HepG2 (cell line): ENCODE measurements around the gene ERRFI1. TPM values are rescaled to one million over a fixed set of nuclear protein-coding genes. Genes with fewer than 3 reads are reported as not detected.
A peak's percentile ranks its signal among the peaks of the same experiment; 100 is the strongest.

Source experiments
- CREB1 ChIP-seq, 2 experiments: fragments of 450-650 bp in 1 of 2; IDR thresholded peaks; 2 replicates each; pipeline ENCODE4 v1.6.1; 2016 to 2017; ENCODE audit warnings: control low read depth in 1 of 2, mild to moderate bottlenecking in 1 of 2, missing compliant biosample characterization in 1 of 2, missing genetic modification characterization in 1 of 2
- FOSL1 ChIP-seq: sonication (generic); formaldehyde crosslinking; IDR thresholded peaks from 2 replicates; pipeline ENCODE4 v1.9.0; 2021; ENCODE audit warnings: missing genetic modification reagents, borderline replicate concordance
- FOXO1 ChIP-seq: sonication (generic); formaldehyde crosslinking; IDR thresholded peaks from 2 replicates; pipeline ENCODE4 v1.4.0; 2020; ENCODE audit warnings: missing genetic modification reagents
- HNRNPH1 ChIP-seq: fragments of 200-400 bp; formaldehyde crosslinking; optimal IDR thresholded peaks from 2 replicates; pipeline ENCODE3; 2017; ENCODE audit warnings: mild to moderate bottlenecking, low read depth, low read length
- JDP2 ChIP-seq: sonication (generic); formaldehyde crosslinking; IDR thresholded peaks from 2 replicates; pipeline ENCODE4 v1.8.1; 2022; ENCODE audit warnings: missing genetic modification reagents, borderline replicate concordance
- JUND ChIP-seq: sonication (generic); formaldehyde crosslinking; IDR thresholded peaks from 2 replicates; pipeline ENCODE4 v1.8.0; 2022; ENCODE audit warnings: mild to moderate bottlenecking, missing genetic modification reagents
- MZF1 ChIP-seq: sonication (generic); formaldehyde crosslinking; IDR thresholded peaks from 2 replicates; pipeline ENCODE4 v1.8.1; 2023; ENCODE audit warnings: mild to moderate bottlenecking, missing genetic modification reagents, borderline replicate concordance
- POLR2AphosphoS5 ChIP-seq: IDR thresholded peaks from 2 replicates; pipeline ENCODE4 v1.6.1; 2012; ENCODE audit warnings: low read depth, low read length
- RARG ChIP-seq: sonication (generic); formaldehyde crosslinking; IDR thresholded peaks from 2 replicates; pipeline ENCODE4 v1.4.0; 2020; ENCODE audit warnings: low read depth, mild to moderate bottlenecking, missing genetic modification reagents
- ZNF713 ChIP-seq: sonication (generic); formaldehyde crosslinking; IDR thresholded peaks from 2 replicates; pipeline ENCODE4 v1.4.0; 2020; ENCODE audit warnings: mild to moderate bottlenecking, missing genetic modification reagents
- polyA plus RNA-seq, 8 experiments: library from polyadenylated mRNA; depleted of rRNA in 3 of 8; stranded (reverse) in 7 of 8; unstranded in 1 of 8; fragments of >200 nt; fragmentation: Illumina TruSeq in 4 of 8; extraction: Trizol in 4 of 8; gene quantifications; 2 replicates each; pipeline versions ENCODE4 v1.2.1 to v1.2.3, GENCODE V29; 2011 to 2016; ENCODE audit warnings: low read depth in 4 of 8, missing spikeins in 1 of 8, mixed read lengths in 1 of 8; ENCODE audit not compliant: insufficient read depth in 1 of 8
- total RNA-seq, 5 experiments: library from RNA; depleted of rRNA; stranded (reverse); fragments of >200 nt; fragmentation: Illumina TruSeq; extraction: Trizol; gene quantifications; 2 replicates each; pipeline ENCODE4 v1.2.3, GENCODE V29; 2016; ENCODE audit warnings: low read depth in 1 of 5
- TF ChIP-seq, protein P1 (sequence below): sonication (generic); formaldehyde crosslinking; IDR thresholded peaks from 2 replicates; pipeline ENCODE4 v1.4.0; 2020; ENCODE audit warnings: mild to moderate bottlenecking, low read depth, missing genetic modification reagents
- TF ChIP-seq, protein P2 (sequence below): sonication (generic); formaldehyde crosslinking; IDR thresholded peaks from 2 replicates; pipeline ENCODE4 v1.8.0; 2022; ENCODE audit warnings: mild to moderate bottlenecking, missing genetic modification reagents, borderline replicate concordance
- TF ChIP-seq, protein P3 (sequence below): sonication (generic); formaldehyde crosslinking; IDR thresholded peaks from 2 replicates; pipeline ENCODE4 v1.8.0; 2022; ENCODE audit warnings: mild to moderate bottlenecking, missing genetic modification reagents, moderate library complexity
- TF ChIP-seq, protein P4 (sequence below): sonication (generic); formaldehyde crosslinking; IDR thresholded peaks from 2 replicates; pipeline ENCODE4 v1.4.0; 2020; ENCODE audit warnings: mild to moderate bottlenecking, missing genetic modification reagents

Gene ERRFI1
- total and polyA plus RNA-seq, 2 of the 13 experiments (the other 11 are each of a cell fraction or from before 2014, with no cell fraction given) = 84.4 to 753 TPM

GRCh38 chr1:8026976-8027747, 1.1 kb upstream of the ERRFI1 start (continued):
- TF ChIP-seq ZNF713 (CRISPR knock-in tag) (no peak), JUND (CRISPR knock-in tag) (peak; percentile 70), FOXO1 (CRISPR knock-in tag) (peak; percentile 75), MZF1 (CRISPR knock-in tag) (no peak), FOSL1 (CRISPR knock-in tag) (peak; percentile 38; the same call in 1 of the 2 replicates), POLR2AphosphoS5 (peak; percentile 55), CREB1 (IDR thresholded peaks at IDR 0.05) (no peak), CREB1 (CRISPR knock-in tag; IDR thresholded peaks at IDR 0.05) (no peak; the same call in 1 of the 2 replicates), HNRNPH1 (peak; percentile 98), JDP2 (CRISPR knock-in tag) (no peak; the same call in 1 of the 2 replicates), RARG (CRISPR knock-in tag) (no peak)
- TF ChIP-seq, protein P1, sequence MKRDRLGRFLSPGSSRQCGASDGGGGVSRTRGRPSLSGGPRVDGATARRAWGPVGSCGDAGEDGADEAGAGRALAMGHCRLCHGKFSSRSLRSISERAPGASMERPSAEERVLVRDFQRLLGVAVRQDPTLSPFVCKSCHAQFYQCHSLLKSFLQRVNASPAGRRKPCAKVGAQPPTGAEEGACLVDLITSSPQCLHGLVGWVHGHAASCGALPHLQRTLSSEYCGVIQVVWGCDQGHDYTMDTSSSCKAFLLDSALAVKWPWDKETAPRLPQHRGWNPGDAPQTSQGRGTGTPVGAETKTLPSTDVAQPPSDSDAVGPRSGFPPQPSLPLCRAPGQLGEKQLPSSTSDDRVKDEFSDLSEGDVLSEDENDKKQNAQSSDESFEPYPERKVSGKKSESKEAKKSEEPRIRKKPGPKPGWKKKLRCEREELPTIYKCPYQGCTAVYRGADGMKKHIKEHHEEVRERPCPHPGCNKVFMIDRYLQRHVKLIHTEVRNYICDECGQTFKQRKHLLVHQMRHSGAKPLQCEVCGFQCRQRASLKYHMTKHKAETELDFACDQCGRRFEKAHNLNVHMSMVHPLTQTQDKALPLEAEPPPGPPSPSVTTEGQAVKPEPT (CRISPR knock-in tag) = no peak
- TF ChIP-seq, protein P2, sequence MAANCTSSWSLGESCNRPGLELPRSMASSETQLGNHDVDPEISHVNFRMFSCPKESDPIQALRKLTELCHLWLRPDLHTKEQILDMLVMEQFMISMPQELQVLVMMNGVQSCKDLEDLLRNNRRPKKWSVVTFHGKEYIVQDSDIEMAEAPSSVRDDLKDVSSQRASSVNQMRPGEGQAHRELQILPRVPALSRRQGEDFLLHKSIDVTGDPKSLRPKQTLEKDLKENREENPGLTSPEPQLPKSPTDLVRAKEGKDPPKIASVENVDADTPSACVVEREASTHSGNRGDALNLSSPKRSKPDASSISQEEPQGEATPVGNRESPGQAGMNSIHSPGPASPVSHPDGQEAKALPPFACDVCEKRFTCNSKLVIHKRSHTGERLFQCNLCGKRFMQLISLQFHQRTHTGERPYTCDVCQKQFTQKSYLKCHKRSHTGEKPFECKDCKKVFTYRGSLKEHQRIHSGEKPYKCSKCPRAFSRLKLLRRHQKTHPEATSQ (CRISPR knock-in tag) = peak; percentile 51; the same call in 1 of the 2 replicates
- TF ChIP-seq, protein P3, sequence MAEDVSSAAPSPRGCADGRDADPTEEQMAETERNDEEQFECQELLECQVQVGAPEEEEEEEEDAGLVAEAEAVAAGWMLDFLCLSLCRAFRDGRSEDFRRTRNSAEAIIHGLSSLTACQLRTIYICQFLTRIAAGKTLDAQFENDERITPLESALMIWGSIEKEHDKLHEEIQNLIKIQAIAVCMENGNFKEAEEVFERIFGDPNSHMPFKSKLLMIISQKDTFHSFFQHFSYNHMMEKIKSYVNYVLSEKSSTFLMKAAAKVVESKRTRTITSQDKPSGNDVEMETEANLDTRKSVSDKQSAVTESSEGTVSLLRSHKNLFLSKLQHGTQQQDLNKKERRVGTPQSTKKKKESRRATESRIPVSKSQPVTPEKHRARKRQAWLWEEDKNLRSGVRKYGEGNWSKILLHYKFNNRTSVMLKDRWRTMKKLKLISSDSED = no peak
- TF ChIP-seq, protein P4, sequence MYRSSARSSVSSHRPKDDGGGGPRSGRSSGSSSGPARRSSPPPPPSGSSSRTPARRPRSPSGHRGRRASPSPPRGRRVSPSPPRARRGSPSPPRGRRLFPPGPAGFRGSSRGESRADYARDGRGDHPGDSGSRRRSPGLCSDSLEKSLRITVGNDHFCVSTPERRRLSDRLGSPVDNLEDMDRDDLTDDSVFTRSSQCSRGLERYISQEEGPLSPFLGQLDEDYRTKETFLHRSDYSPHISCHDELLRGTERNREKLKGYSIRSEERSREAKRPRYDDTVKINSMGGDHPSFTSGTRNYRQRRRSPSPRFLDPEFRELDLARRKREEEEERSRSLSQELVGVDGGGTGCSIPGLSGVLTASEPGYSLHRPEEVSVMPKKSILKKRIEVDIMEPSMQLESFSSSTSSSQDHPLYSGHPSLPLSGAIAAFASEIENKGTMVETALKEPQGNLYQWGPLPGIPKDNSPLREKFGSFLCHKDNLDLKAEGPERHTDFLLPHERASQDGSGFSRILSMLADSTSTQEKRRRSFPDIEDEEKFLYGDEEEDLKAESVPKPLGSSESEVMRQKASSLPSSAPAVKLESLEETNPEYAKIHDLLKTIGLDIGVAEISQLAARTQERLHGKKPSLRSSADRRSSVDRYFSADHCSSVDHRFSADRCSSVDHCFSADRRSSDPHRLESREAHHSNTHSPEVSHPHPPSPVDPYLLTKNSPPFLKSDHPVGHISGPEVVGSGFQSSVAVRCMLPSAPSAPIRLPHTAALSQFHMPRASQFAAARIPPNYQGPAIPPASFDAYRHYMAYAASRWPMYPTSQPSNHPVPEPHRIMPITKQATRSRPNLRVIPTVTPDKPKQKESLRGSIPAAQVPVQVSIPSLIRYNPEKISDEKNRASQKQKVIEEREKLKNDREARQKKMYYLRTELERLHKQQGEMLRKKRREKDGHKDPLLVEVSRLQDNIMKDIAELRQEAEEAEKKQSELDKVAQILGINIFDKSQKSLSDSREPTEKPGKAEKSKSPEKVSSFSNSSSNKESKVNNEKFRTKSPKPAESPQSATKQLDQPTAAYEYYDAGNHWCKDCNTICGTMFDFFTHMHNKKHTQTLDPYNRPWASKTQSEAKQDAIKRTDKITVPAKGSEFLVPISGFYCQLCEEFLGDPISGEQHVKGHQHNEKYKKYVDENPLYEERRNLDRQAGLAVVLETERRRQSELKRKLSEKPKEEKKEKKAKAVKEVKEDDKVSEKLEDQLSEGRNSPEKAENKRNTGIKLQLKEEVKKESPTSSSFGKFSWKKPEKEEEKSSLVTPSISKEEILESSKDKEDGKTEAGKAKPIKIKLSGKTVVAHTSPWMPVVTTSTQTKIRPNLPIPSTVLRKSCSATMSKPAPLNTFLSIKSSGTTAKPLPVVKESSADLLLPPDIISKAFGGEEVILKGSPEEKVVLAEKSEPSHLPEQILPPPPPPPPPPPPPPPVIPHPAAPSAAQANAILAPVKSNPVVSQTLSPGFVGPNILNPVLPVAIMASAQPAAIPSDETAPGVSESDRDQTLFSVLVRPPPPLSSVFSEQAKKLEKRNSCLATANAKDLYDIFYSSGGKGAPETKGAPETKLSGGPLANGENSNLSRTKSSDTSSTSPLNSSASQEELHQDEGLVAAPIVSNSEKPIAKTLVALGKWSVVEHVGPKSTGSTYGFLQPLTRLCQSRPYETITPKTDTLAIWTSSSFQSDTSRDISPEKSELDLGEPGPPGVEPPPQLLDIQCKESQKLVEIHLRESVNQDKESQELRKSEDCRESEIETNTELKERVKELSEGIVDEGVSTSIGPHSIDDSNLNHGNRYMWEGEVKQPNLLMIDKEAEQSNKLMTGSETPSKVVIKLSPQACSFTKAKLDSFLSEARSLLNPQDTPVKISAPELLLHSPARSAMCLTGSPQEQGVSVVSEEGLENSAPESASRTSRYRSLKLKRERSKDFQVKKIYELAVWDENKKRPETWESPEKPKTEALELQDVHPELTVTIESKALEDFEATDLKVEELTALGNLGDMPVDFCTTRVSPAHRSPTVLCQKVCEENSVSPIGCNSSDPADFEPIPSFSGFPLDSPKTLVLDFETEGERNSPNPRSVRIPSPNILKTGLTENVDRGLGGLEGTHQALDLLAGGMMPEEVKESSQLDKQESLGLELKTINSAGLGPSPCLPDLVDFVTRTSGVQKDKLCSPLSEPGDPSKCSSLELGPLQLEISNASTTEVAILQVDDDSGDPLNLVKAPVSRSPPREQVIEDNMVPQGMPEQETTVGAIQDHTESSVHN (CRISPR knock-in tag) = no peak
